OCI-LY3 (cell line): Measurements from ENCODE around the gene SLC4A7.

Source experiments
- H2AFZ ChIP-seq: fragments of 200-600, 300-600 bp; shearing (Covaris generic); 2 replicates; pipeline ENCODE4 v1.6.0; 2014; ENCODE audit warnings: antibody characterized with exemption, low read depth, low read length
- H3K27ac ChIP-seq: fragments of 200-600, 300-600 bp; sonication (generic); 2 replicates; pipeline ENCODE4 v1.5.1; 2014; ENCODE audit warnings: mild to moderate bottlenecking, low read length, moderate library complexity, mixed read lengths
- H3K27me3 ChIP-seq: fragments of 200-600, 300-600 bp; sonication (generic); 2 replicates; pipeline ENCODE4 v1.6.1; 2014; ENCODE audit warnings: low read depth, low read length, mixed read lengths
- H3K36me3 ChIP-seq: fragments of 200-600, 300-600 bp; sonication (generic); replicated peaks from 2 replicates; pipeline ENCODE3; 2014; ENCODE audit warnings: low read depth, low read length, mixed read lengths
- H3K4me1 ChIP-seq: fragments of 300-600, 200-600 bp; sonication (generic); 2 replicates; pipeline ENCODE4 v1.6.1; 2014; ENCODE audit warnings: low read length, mixed read lengths
- H3K4me2 ChIP-seq: fragments of 200-600, 300-600 bp; sonication (generic); 2 replicates; pipeline ENCODE4 v1.6.1; 2014; ENCODE audit warnings: low read length, mixed read lengths
- H3K4me3 ChIP-seq: fragments of 300-600, 200-600 bp; sonication (generic); 2 replicates; pipeline ENCODE4 v1.5.1; 2014; ENCODE audit warnings: antibody characterized with exemption, mild to moderate bottlenecking, low read length, moderate library complexity
- H3K79me2 ChIP-seq: fragments of 300-600, 200-600 bp; shearing (Covaris generic); 2 replicates; pipeline ENCODE4 v1.6.1; 2014; ENCODE audit warnings: mild to moderate bottlenecking, low read length, mixed read lengths
- H3K9ac ChIP-seq: fragments of 300-600, 200-600 bp; shearing (Covaris generic); 2 replicates; pipeline ENCODE4 v1.6.0; 2014; ENCODE audit warnings: mild to moderate bottlenecking, low read length, moderate library complexity
- H3K9me3 ChIP-seq: fragments of 200-600, 300-600 bp; shearing (Covaris generic); 2 replicates; pipeline ENCODE4 v1.6.1; 2014; ENCODE audit warnings: low read length, mixed read lengths; ENCODE audit not compliant: insufficient read depth
- H4K20me1 ChIP-seq: fragments of 200-600, 300-600 bp; sonication (generic); 2 replicates; pipeline ENCODE4 v1.6.1; 2016; ENCODE audit warnings: low read length, mixed read lengths; ENCODE audit not compliant: insufficient read depth
- CTCF ChIP-seq: fragments of 200-600, 300-600 bp; sonication (generic); IDR thresholded peaks from 2 replicates; pipeline ENCODE4 v1.5.1; 2014; ENCODE audit warnings: antibody characterized with exemption, low read length, low read depth
- EZH2phosphoT487 ChIP-seq: fragments of 200-600 bp; shearing (Covaris generic); IDR thresholded peaks from 2 replicates; pipeline ENCODE4 v1.6.1; 2018; ENCODE audit warnings: antibody characterized with exemption, mixed run types, low read depth

Gene SLC4A7

GRCh38 chr3:27380433-27381357 lies 103.5 kb downstream of the SLC4A7 start:
- Histone ChIP-seq H4K20me1 (no peaks in the 10 kb centered on the region), H3K27me3 (no peaks in the 10 kb centered on the region), H2AFZ (no peak overlapping the region), H3K4me1 (peaks cover 20% of the 10 kb centered on the region), H3K4me2 (peak overlapping the region; percentile 40), H3K36me3 (peaks cover 40% of the 10 kb centered on the region), H3K79me2 (no peaks in the 10 kb centered on the region), H3K4me3 (no peak overlapping the region), H3K9me3 (no peaks in the 10 kb centered on the region), H3K9ac (no peak overlapping the region), H3K27ac (peak overlapping the region; percentile 24)
- TF ChIP-seq EZH2phosphoT487, result no peak
- no peak for TF ChIP-seq CTCF

- Histone ChIP-seq H3K9me3 (no peaks in the 10 kb centered on the region), H3K9ac (no peak overlapping the region), H3K4me1 (peaks cover 16% of the 10 kb centered on the region), H3K4me2 (no peak overlapping the region), H3K27ac (peak overlapping the region; percentile 10), H2AFZ (no peak overlapping the region), H3K4me3 (no peak overlapping the region), H3K36me3 (peaks cover 34% of the 10 kb centered on the region), H3K79me2 (no peaks in the 10 kb centered on the region), H3K27me3 (no peaks in the 10 kb centered on the region), H4K20me1 (no peaks in the 10 kb centered on the region)
- TF ChIP-seq CTCF, result no peak
- TF ChIP-seq EZH2phosphoT487, result no peak
Observed at GRCh38 chr3:27378331-27378730, 105.9 kb downstream of the SLC4A7 start.

GRCh38 chr3:27376109-27376772 lies 107.9 kb downstream of the SLC4A7 start:
- Histone ChIP-seq H3K4me1 (peaks cover 11% of the 10 kb centered on the region), H3K9me3 (no peaks in the 10 kb centered on the region), H3K4me2 (no peak overlapping the region), H2AFZ (no peak overlapping the region), H3K79me2 (no peaks in the 10 kb centered on the region), H3K27ac (no peak overlapping the region), H3K9ac (no peak overlapping the region), H3K36me3 (peaks cover 23% of the 10 kb centered on the region), H3K4me3 (no peak overlapping the region), H4K20me1 (no peaks in the 10 kb centered on the region), H3K27me3 (no peaks in the 10 kb centered on the region)
- no peak for TF ChIP-seq CTCF
- TF ChIP-seq EZH2phosphoT487, result no peak
